Neutrophil (primary cell): ENCODE results near the gene ESPL1.
"Not testable (repeated sequence)": the region's sequence is repeated elsewhere in the genome, so short reads cannot be mapped to it uniquely, and the experiment has no call there.

ENCODE experiments used
- H3K27ac ChIP-seq: fragments of 200-600 bp; sonication (generic); 2 replicates; pipeline ENCODE4 v1.5.1; 2016; ENCODE audit warnings: mild to moderate bottlenecking, moderate library complexity
- H3K27me3 ChIP-seq: fragments of 200-600 bp; sonication (generic); 2 replicates; pipeline ENCODE4 v1.6.0; 2016; ENCODE audit warnings: mild to moderate bottlenecking
- H3K36me3 ChIP-seq: fragments of 200-600 bp; sonication (generic); 2 replicates; pipeline ENCODE4 v1.5.1; 2017
- H3K4me1 ChIP-seq, 2 experiments: fragments of 200-600 bp in 1 of 2; sonication (generic) in 1 of 2; 1 replicate in 1 of 2; 2 replicates in 1 of 2; pipeline versions ENCODE4 v1.5.1 to v1.6.1; 2013 to 2016; ENCODE audit warnings: low read depth in 1 of 2, low read length in 1 of 2, mild to moderate bottlenecking in 1 of 2, moderate library complexity in 1 of 2; ENCODE audit not compliant: control insufficient read depth in 1 of 2, insufficient read depth in 1 of 2
- H3K4me3 ChIP-seq, 2 experiments: fragments of 200-600 bp in 1 of 2; sonication (generic) in 1 of 2; 1 replicate in 1 of 2; 2 replicates in 1 of 2; pipeline ENCODE4 v1.5.1; 2013 to 2016; ENCODE audit warnings: low read depth in 1 of 2, low read length in 1 of 2, mild to moderate bottlenecking in 1 of 2, moderate library complexity in 1 of 2
- H3K9me3 ChIP-seq: fragments of 200-600 bp; sonication (generic); 2 replicates; pipeline ENCODE4 v1.5.1; 2016
- TF ChIP-seq, protein P1 (sequence below): fragments of 200-600 bp; sonication (generic); IDR thresholded peaks from 2 replicates; pipeline ENCODE4 v1.5.1; 2016; ENCODE audit warnings: antibody characterized with exemption

Gene ESPL1

DNA sequence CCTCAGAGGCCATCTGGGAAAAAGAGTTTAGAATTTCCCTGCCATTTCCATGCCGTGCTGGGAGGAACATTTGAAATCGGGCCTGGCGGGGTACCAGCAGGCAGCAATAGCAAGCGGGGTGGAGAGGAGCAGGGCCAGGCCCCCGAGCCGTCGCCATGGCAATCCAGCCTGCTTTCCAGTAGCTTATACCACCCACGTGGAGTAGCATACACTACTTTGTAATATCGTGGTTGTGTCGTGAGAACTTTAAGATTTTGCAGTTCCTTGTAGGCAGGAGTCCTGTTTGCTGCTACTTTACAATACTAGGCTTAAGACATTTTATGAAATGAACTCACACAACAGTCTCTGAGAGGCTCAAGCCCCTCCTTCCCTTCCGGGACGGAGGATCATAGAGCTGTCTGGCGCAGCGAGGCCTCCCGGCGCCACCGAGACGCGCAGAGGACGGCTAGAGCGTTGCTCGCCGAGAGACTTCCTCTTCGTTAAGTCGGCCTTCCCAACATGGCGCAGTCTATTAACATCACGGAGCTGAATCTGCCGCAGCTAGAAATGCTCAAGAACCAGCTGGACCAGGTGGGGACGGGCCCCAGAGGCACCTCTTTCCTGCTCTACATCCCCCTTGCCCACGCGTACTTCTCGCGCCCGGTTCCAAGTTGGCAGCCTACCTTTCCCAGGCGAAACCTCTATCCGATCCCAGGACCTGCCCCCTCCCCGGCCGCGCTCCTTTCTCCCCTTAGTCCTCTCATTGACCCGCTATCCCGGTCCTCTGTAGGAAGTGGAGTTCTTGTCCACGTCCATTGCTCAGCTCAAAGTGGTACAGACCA, 27.2 kb downstream of the ESPL1 start, which contains the start of gene PFDN5:
Gene PFDN5, plus strand, starts transcription at position 473 of the 821 bp plus-strand sequence. Its CDS starts 26 bp downstream, at position 499.
- peaks cover 48 to 53% of the 10 kb centered on the region in 2 experiments for H3K4me1 ChIP-seq
- TF ChIP-seq, protein P1, sequence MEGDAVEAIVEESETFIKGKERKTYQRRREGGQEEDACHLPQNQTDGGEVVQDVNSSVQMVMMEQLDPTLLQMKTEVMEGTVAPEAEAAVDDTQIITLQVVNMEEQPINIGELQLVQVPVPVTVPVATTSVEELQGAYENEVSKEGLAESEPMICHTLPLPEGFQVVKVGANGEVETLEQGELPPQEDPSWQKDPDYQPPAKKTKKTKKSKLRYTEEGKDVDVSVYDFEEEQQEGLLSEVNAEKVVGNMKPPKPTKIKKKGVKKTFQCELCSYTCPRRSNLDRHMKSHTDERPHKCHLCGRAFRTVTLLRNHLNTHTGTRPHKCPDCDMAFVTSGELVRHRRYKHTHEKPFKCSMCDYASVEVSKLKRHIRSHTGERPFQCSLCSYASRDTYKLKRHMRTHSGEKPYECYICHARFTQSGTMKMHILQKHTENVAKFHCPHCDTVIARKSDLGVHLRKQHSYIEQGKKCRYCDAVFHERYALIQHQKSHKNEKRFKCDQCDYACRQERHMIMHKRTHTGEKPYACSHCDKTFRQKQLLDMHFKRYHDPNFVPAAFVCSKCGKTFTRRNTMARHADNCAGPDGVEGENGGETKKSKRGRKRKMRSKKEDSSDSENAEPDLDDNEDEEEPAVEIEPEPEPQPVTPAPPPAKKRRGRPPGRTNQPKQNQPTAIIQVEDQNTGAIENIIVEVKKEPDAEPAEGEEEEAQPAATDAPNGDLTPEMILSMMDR, result peak; percentile 91
- H3K27me3 ChIP-seq, result no peaks in the 10 kb centered on the region
- peak within 1 kb of the TSS; percentile 77 to 81 for H3K4me3 ChIP-seq
- peaks cover 21% of the 10 kb centered on the region for H3K36me3 ChIP-seq
- H3K27ac ChIP-seq, result peak within 1 kb of the TSS; percentile 79
- H3K9me3 ChIP-seq, result no peaks in the 10 kb centered on the region

DNA sequence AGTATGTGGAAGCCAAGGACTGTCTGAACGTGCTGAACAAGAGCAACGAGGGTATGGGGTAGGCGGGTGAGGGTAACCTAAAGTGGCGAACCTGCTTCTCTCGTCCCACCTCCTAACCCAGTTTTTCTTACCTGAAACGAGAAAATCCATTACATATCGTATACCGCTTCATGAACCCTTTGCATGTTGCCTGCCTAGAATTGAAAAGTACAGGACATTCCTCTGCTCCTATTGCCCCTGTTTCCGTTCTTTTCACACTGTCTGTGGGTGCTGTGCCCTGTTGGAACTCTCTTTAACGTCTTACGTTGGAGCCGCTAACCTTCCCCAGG, 27.8 kb downstream of the ESPL1 start:
- Histone ChIP-seq H3K9me3 (no peaks in the 10 kb centered on the region), H3K4me1 (peaks cover 52 to 55% of the 10 kb centered on the region in 2 experiments), H3K27ac (peak overlapping the region; percentile 79), H3K36me3 (peaks cover 20% of the 10 kb centered on the region), H3K4me3 (peak overlapping the region; percentile 77 to 81), H3K27me3 (no peaks in the 10 kb centered on the region)
- TF ChIP-seq, protein P1, result no peak

DNA sequence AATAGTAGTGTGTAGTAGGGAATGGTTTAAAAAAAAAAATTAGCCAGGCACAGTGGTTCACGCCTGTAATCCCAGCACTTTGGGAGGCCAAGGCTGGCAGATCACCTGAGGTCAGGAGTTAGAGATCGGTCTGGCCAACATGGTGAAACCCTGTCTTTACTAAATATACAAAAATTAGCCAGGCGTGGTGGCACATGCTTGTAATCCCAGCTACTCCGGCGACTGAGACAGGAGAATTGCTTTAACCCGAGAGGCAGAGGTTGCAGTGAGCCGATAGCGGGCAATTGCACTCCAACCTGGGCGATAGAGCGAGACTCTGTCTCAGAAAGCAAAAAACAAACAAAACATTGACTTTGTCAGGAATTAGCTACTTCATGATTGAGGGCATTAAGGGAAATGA, 29.0 kb downstream of the ESPL1 start:
- H3K4me3 ChIP-seq, H3K27me3 ChIP-seq, H3K9me3 ChIP-seq: not testable (repeated sequence)
- peaks cover 14% of the 10 kb centered on the region for H3K36me3 ChIP-seq
- peaks cover 52 to 55% of the 10 kb centered on the region in 2 experiments for H3K4me1 ChIP-seq
- H3K27ac ChIP-seq, result peak overlapping the region; percentile 85

DNA sequence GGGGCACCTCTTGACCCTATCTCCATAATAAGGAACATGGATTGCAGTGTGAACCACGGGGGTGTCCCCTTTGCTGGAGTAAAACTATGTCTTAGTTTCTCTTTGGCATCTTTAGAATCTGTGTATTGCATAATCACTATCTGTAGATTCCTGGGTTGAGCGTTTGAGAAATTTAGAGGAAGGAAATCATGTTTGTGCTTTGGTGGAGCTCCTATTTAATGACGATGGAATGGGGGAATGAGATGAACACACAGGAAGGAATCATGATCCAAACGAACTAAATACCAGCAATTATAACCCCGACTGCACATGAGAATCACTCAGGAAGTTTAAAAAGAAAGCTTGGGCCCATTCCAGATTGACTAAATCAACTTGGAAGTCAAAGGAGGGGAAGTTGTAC, 30.1 kb downstream of the ESPL1 start:
- H3K27ac ChIP-seq, result peak overlapping the region; percentile 85
- H3K9me3 ChIP-seq, result no peaks in the 10 kb centered on the region
- H3K36me3 ChIP-seq, result peaks cover 15% of the 10 kb centered on the region
- TF ChIP-seq, protein P1, result no peak
- H3K4me3 ChIP-seq, result no peak overlapping the region
- peaks cover 52 to 55% of the 10 kb centered on the region in 2 experiments for H3K4me1 ChIP-seq
- H3K27me3 ChIP-seq, result no peaks in the 10 kb centered on the region

DNA sequence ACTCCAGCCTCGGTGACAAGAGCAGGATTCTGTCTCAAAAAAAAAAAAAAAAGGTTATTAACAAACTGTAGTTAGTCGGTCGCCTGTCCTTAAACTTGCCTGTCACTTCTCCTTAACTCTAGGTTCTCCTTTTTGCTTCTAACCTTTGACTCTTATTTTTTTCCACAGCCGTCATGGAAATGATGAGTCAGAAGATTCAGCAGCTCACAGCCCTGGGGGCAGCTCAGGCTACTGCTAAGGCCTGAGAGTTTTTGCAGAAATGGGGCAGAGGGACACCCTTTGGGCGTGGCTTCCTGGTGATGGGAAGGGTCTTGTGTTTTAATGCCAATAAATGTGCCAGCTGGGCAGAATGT, 31.0 kb downstream of the ESPL1 start:
- H3K4me1 ChIP-seq, result peaks cover 52 to 55% of the 10 kb centered on the region in 2 experiments
- peak overlapping the region; percentile 85 to 96 for H3K4me3 ChIP-seq
- peaks cover 19% of the 10 kb centered on the region for H3K36me3 ChIP-seq

More for the DNA sequence above, 31.0 kb downstream of the ESPL1 start:
- TF ChIP-seq, protein P1, result peak; percentile 19
- Histone ChIP-seq H3K9me3 (no peaks in the 10 kb centered on the region), H3K27me3 (no peaks in the 10 kb centered on the region), H3K27ac (peak overlapping the region; percentile 85)
